ENCODE data around the gene ATF4.

The ATF4 gene

GRCh38 chr22:39480557-39480956 lies 39.8 kb upstream of the ATF4 start:
- POLR2A ChIA-PET (ENCODE audit: low non-redundant PET): no interaction called here
- CTCF ChIA-PET: no interaction called here
- no peak for DNase-seq (ENCODE audit: low spot score)
- TF ChIP-seq, protein P1, sequence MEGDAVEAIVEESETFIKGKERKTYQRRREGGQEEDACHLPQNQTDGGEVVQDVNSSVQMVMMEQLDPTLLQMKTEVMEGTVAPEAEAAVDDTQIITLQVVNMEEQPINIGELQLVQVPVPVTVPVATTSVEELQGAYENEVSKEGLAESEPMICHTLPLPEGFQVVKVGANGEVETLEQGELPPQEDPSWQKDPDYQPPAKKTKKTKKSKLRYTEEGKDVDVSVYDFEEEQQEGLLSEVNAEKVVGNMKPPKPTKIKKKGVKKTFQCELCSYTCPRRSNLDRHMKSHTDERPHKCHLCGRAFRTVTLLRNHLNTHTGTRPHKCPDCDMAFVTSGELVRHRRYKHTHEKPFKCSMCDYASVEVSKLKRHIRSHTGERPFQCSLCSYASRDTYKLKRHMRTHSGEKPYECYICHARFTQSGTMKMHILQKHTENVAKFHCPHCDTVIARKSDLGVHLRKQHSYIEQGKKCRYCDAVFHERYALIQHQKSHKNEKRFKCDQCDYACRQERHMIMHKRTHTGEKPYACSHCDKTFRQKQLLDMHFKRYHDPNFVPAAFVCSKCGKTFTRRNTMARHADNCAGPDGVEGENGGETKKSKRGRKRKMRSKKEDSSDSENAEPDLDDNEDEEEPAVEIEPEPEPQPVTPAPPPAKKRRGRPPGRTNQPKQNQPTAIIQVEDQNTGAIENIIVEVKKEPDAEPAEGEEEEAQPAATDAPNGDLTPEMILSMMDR (conservative IDR thresholded peaks at IDR 0.05; ENCODE audit: low read depth): no peak
- H3K27ac ChIP-seq: no peak overlapping the region

- ChIA-PET POLR2A (ENCODE audit: low non-redundant PET) (no interaction called here), CTCF (no interaction called here)
- no peak overlapping the region for H3K27ac ChIP-seq
- DNase-seq (ENCODE audit: low spot score): no peak
- TF ChIP-seq, protein P1 (conservative IDR thresholded peaks at IDR 0.05; ENCODE audit: low read depth): no peak
These were observed 39.3 kb upstream of the ATF4 start for GRCh38 chr22:39481054-39481453.

GRCh38 chr22:39481595-39481994 lies 38.8 kb upstream of the ATF4 start:
- ChIA-PET CTCF (interaction anchor here (0.6 kb wide), 1 partner anchor 16 kb away, joined by 4 read pairs; no protein-coding TSS in a partner anchor), POLR2A (ENCODE audit: low non-redundant PET) (no interaction called here)
- no peak overlapping the region for H3K27ac ChIP-seq
- no peak for DNase-seq (ENCODE audit: low spot score)
- TF ChIP-seq, protein P1 (conservative IDR thresholded peaks at IDR 0.05; ENCODE audit: low read depth): no peak

GRCh38 chr22:39482768-39483167 lies 37.6 kb upstream of the ATF4 start:
- no peak for DNase-seq (ENCODE audit: low spot score)
- POLR2A ChIA-PET (ENCODE audit: low non-redundant PET): no interaction called here
- H3K27ac ChIP-seq: no peak overlapping the region
- TF ChIP-seq, protein P1 (conservative IDR thresholded peaks at IDR 0.05; ENCODE audit: low read depth): no peak
- CTCF ChIA-PET: no interaction called here

GRCh38 chr22:39486951-39487825 lies 33.2 kb upstream of the ATF4 start:
- no peak overlapping the region for H3K27ac ChIP-seq
- POLR2A ChIA-PET (ENCODE audit: low non-redundant PET): no interaction called here
- TF ChIP-seq, protein P1 (conservative IDR thresholded peaks at IDR 0.05; ENCODE audit: low read depth): no peak
- DNase-seq (ENCODE audit: low spot score): no peak
- CTCF ChIA-PET: no interaction called here

- ChIA-PET POLR2A (ENCODE audit: low non-redundant PET) (no interaction called here), CTCF (no interaction called here)
- no peak for DNase-seq (ENCODE audit: low spot score)
- H3K27ac ChIP-seq: no peak overlapping the region
- TF ChIP-seq, protein P1 (conservative IDR thresholded peaks at IDR 0.05; ENCODE audit: low read depth): no peak
These were observed 32.4 kb upstream of the ATF4 start for GRCh38 chr22:39487826-39488520.
